ENCODE measurements around the gene POLR2L. TPM values are rescaled to one million over a fixed set of nuclear protein-coding genes. Genes with fewer than 3 reads are reported as not detected.
A peak's percentile ranks its signal among the peaks of the same experiment; 100 is the strongest.

The POLR2L gene
- total RNA-seq, 1 donor from 2014 or later: 78.7 TPM

DNA sequence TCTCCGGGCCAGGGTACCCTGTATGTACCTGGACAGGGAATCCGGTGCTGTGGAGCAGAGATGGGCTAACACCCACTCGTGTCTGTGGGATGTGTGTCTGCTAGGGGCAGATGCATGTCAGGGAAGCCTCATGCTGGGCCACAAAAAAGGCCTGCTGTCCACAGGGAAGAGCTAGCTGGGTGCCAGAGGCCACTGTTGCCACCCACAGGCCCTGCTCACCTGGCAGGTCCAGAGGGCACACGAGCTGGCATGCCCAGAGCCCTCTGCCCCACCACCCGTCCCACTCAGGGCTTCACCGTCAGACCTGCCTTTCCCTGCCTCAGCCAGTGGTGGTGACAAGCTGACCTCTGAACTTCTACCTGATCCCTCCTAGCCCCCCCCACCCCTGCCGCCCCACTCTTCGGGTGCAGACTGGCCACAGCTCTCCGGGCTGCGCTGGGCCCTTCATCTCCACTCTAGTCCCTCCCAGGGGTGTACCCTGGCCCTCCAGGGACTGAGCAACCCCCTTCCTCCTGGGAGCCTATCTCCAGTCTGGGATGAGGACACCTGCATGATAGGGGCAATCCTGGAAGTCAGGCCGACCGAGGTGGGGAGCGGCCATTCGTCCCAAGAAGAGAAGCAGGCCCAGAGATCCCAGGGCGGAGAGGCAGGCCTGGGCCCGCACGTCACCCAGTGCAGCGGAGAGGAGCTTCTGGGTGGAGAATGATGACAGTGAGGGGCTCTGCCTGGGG, 45.6 kb downstream of the POLR2L start:
- H3K27me3 Mint-ChIP-seq (ENCODE audit: low read depth): no peaks in the 10 kb centered on the region
- no peak for DNase-seq (ENCODE audit: low spot score in 2 of 2, unreplicated experiment in 2 of 2)
- peak overlapping the region; percentile 83 for H3K4me3 Mint-ChIP-seq
- TF ChIP-seq, protein P1, sequence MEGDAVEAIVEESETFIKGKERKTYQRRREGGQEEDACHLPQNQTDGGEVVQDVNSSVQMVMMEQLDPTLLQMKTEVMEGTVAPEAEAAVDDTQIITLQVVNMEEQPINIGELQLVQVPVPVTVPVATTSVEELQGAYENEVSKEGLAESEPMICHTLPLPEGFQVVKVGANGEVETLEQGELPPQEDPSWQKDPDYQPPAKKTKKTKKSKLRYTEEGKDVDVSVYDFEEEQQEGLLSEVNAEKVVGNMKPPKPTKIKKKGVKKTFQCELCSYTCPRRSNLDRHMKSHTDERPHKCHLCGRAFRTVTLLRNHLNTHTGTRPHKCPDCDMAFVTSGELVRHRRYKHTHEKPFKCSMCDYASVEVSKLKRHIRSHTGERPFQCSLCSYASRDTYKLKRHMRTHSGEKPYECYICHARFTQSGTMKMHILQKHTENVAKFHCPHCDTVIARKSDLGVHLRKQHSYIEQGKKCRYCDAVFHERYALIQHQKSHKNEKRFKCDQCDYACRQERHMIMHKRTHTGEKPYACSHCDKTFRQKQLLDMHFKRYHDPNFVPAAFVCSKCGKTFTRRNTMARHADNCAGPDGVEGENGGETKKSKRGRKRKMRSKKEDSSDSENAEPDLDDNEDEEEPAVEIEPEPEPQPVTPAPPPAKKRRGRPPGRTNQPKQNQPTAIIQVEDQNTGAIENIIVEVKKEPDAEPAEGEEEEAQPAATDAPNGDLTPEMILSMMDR (IDR thresholded peaks at IDR 0.05; ENCODE audit: unreplicated experiment): no peak
- H3K9me3 Mint-ChIP-seq: no peaks in the 10 kb centered on the region
- no peaks in the 10 kb centered on the region for H3K36me3 Mint-ChIP-seq
- H3K27ac Mint-ChIP-seq: peak overlapping the region; percentile 94
- peaks cover 11% of the 10 kb centered on the region for H3K4me1 Mint-ChIP-seq

DNA sequence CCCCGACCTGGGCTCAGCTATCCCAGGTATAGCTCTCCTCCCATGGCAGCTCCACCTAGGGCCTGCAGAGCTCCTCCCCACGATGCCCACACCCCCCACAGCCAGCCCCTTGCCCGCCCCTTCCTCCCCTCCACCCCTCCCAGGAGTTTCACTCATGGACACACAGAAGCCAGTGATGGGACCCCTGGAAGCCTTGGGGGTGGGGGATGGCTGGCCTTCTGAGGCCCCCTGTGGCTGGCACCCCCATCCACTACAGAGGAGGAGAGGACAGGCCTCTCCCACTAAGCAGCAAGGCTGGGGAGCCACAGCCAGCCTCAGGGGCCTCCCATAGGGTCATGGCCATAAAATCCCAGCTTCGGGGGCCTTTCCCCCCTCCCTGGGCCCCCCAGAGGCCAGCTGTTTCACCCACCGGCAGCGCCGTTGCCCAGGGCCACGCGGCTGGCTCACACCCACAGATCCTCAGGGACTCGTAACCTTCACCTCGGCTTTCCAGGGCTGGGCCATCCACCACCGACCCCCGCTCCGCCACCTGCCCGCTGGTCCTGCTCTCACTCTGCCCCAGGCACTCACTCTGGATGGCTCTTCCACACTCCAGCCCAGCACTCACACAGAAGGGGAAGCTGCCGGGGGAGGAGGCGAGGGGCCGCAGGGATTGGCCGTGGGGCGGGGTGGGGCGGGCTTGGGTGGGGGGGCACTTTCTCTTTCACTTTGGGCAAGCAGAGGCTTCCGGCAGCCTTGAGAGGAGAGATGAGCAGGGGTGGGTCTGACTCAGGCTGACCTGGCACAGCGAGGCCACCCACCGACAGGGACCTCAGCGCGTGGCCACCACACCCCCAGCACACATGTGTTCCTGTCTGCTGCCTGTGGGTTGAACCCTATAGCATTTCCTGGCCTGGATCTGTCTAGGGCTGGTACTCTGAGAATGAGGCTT, 46.4 kb downstream of the POLR2L start:
- peaks cover 3% of the 10 kb centered on the region for H3K36me3 Mint-ChIP-seq
- TF ChIP-seq, protein P1 (IDR thresholded peaks at IDR 0.05; ENCODE audit: unreplicated experiment): no peak
- no peak for DNase-seq (ENCODE audit: low spot score in 2 of 2, unreplicated experiment in 2 of 2)
- no peaks in the 10 kb centered on the region for H3K9me3 Mint-ChIP-seq
- peak overlapping the region; percentile 94 for H3K27ac Mint-ChIP-seq
- H3K4me1 Mint-ChIP-seq: peaks cover 11% of the 10 kb centered on the region
- peak overlapping the region; percentile 83 for H3K4me3 Mint-ChIP-seq
- H3K27me3 Mint-ChIP-seq (ENCODE audit: low read depth): no peaks in the 10 kb centered on the region

DNA sequence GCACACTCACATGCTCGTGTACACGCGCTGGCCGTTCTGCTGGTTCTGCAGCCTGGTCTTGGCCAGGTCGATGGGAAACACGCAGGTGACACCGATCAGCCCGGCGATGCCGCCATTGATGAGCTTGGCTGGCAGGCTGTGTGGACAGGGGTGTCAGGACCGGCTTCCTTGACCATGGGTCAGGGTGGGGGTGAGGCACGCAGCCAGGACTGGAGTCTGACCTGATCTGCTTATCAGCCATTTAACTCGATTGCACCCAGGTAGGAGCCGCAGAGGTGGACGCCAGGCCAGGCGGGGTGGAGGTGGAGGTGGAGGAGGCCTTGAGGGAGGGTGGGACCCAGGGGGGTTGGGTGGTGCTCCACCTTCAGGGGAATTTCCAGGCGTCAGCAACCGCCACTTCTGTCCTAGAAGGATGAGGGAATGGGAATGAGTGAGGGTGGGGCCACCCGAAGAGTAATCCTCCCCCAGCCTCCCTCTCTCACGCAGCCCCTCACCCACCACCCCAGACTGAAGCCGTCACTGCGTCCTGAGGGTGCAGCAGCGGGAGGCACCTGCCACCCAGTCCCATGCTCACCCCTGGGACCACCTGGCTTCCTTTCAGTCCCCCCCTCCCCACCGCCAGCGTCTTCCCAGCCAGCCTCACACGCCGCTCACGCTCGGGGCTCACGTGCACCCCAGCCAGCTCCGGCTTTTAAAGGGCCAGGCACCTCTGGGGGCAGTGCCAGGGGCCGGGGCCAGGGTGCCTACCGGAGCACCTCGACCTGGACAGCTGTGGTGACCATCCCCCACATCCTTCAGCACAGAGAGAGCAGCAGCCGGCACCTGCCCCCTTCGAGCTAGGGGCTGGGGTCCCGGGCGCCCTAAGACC, 47.3 kb downstream of the POLR2L start:
- DNase-seq (ENCODE audit: low spot score in 2 of 2, unreplicated experiment in 2 of 2): no peak
- TF ChIP-seq, protein P1 (IDR thresholded peaks at IDR 0.05; ENCODE audit: unreplicated experiment): no peak
- Mint-ChIP-seq H3K4me1 (peaks cover 11% of the 10 kb centered on the region), H3K9me3 (no peaks in the 10 kb centered on the region), H3K27ac (no peak overlapping the region), H3K4me3 (no peak overlapping the region), H3K27me3 (ENCODE audit: low read depth) (no peaks in the 10 kb centered on the region), H3K36me3 (peaks cover 3% of the 10 kb centered on the region)

DNA sequence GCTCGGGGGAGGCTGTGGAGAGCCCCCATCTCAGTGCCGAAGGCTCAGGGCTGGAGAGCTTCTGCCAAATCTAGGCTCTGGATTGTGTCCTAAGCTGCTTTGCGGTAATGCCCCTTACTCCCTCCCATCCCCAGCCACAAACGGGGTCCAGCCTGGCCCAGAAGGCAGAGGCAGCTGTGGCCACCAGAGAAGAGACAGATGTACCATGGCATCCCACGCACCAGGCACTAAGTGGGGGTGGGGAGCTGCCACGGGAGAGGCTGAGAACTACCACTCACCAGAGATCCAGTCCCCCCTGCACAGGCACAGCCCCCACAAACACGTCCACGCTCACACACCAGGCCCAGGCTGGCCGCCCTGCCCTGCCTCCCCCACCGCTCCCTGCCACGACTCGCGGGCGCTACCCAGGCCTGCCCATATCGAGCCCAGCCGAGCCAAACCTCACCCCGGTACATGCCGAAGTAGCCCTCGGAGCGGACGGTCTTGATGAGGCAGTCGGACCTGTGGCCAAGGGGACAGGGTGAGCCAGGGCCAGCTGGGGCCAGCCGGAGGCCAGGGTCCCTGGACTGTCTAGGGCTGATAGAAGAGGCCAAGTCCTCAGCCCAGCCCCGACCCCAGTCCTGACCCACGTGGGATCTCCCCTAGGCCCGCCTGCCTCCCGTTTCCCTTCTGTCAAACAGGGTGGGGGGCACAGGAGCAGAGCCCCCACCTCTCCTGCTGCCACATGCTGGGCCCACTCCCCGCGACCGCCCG, 48.1 kb downstream of the POLR2L start:
- Mint-ChIP-seq H3K9me3 (no peaks in the 10 kb centered on the region), H3K4me3 (no peak overlapping the region), H3K27me3 (ENCODE audit: low read depth) (peaks cover 1% of the 10 kb centered on the region), H3K27ac (no peak overlapping the region), H3K36me3 (peaks cover 3% of the 10 kb centered on the region), H3K4me1 (peaks cover 11% of the 10 kb centered on the region)
- TF ChIP-seq, protein P1 (IDR thresholded peaks at IDR 0.05; ENCODE audit: unreplicated experiment): no peak
- no peak for DNase-seq (ENCODE audit: low spot score in 2 of 2, unreplicated experiment in 2 of 2)

DNA sequence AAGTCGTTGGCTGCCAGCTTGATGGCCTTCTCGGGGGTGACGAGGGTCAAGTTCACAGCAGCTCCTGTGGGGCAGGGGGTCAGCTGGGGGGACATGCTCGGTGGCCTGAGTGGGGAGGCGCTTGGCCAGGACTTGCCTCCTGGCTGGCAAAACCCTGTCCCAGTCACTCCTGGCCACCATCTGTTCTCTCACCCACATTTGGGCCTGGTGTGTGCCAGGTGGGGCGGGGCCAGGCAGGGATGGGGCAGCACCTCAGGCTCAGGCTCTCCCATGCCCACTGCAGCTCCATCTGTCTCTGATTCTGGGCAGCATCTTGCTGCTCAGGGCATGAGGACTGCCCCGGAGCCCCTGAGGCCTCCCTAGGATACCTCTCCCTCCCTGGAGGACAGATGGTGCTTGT, 48.8 kb downstream of the POLR2L start:
- no peak for DNase-seq (ENCODE audit: low spot score in 2 of 2, unreplicated experiment in 2 of 2)
- TF ChIP-seq, protein P1 (IDR thresholded peaks at IDR 0.05; ENCODE audit: unreplicated experiment): no peak
- Mint-ChIP-seq H3K9me3 (no peaks in the 10 kb centered on the region), H3K36me3 (peaks cover 3% of the 10 kb centered on the region), H3K4me3 (no peak overlapping the region), H3K4me1 (peaks cover 11% of the 10 kb centered on the region), H3K27ac (no peak overlapping the region), H3K27me3 (ENCODE audit: low read depth) (peaks cover 4% of the 10 kb centered on the region)

Data from mesothelial cell of epicardium (in vitro differentiated cells).